Endodermal cell (in vitro differentiated cells): ENCODE data around the gene ZNF865. TPM values are rescaled to one million over a fixed set of nuclear protein-coding genes. Genes with fewer than 3 reads are reported as not detected.

Source experiments
- DNase-seq: peaks from one replicate; pipeline ENCODE4 v3.0.0-alpha.2; 2017
- H3K27ac ChIP-seq: 2 replicates; pipeline ENCODE4 v1.5.1; 2013; ENCODE audit warnings: mild to moderate bottlenecking, low read depth, low read length, moderate library complexity
- H3K27me3 ChIP-seq: 2 replicates; pipeline ENCODE4 v1.6.1; 2013; ENCODE audit warnings: mild to moderate bottlenecking, low read length, moderate library complexity; ENCODE audit not compliant: insufficient read depth, control insufficient read depth, poor library complexity, severe bottlenecking
- H3K36me3 ChIP-seq: 2 replicates; pipeline ENCODE4 v1.7.0; 2013; ENCODE audit warnings: mild to moderate bottlenecking, low read length, moderate library complexity; ENCODE audit not compliant: control insufficient read depth, insufficient read depth
- H3K4me1 ChIP-seq: one replicate; pipeline ENCODE4 v1.7.0; 2013; ENCODE audit warnings: low read length; ENCODE audit not compliant: control insufficient read depth, insufficient read depth
- H3K4me3 ChIP-seq: 2 replicates; pipeline ENCODE4 v1.5.1; 2013; ENCODE audit warnings: mild to moderate bottlenecking, low read length, moderate library complexity
- H3K9ac ChIP-seq: 2 replicates; pipeline ENCODE4 v1.6.1; 2013; ENCODE audit warnings: mild to moderate bottlenecking, low read length, moderate library complexity; ENCODE audit not compliant: poor library complexity, severe bottlenecking; ENCODE audit errors: extremely low read depth
- H3K9me3 ChIP-seq: 2 replicates; pipeline ENCODE4 v1.6.1; 2013; ENCODE audit warnings: mild to moderate bottlenecking, low read length, moderate library complexity; ENCODE audit not compliant: control insufficient read depth
- H3K27ac Mint-ChIP-seq: 2 replicates; pipeline ENCODE4 v1.8.0; 2020; ENCODE audit warnings: mixed read lengths
- H3K27me3 Mint-ChIP-seq: 2 replicates; pipeline ENCODE4 v1.8.0; 2021; ENCODE audit warnings: mild to moderate bottlenecking, mixed read lengths; ENCODE audit not compliant: insufficient read depth
- H3K36me3 Mint-ChIP-seq: 2 replicates; pipeline ENCODE4 v1.8.0; 2020; ENCODE audit warnings: low read depth, mixed read lengths
- H3K4me1 Mint-ChIP-seq: 2 replicates; pipeline ENCODE4 v1.8.0; 2020; ENCODE audit warnings: mixed read lengths
- H3K4me3 Mint-ChIP-seq: 2 replicates; pipeline ENCODE4 v1.8.0; 2020; ENCODE audit warnings: mild to moderate bottlenecking, moderate library complexity, mixed read lengths
- H3K9me3 Mint-ChIP-seq: 2 replicates; pipeline ENCODE4 v1.8.0; 2020; ENCODE audit warnings: mild to moderate bottlenecking, mixed read lengths
- CTCF ChIP-seq: fragments of 200-600 bp; sonication (generic); conservative IDR thresholded peaks from 2 replicates; pipeline ENCODE4 v1.5.0; 2021; ENCODE audit warnings: antibody characterized with exemption, mild to moderate bottlenecking
- WGBS, 2 experiments: methylation state at CpG; one replicate each; pipeline versions ENCODE4 v1.1.5 to v1.1.7; 2013; ENCODE audit warnings: missing lambda C conversion rate in 2 of 2, mixed read lengths in 1 of 2; ENCODE audit not compliant: insufficient coverage in 1 of 2, insufficient read length in 1 of 2; 5-methylcytosine and 5-hydroxymethylcytosine counted together
- total RNA-seq, 2 donors: library from RNA; stranded (reverse); fragmentation: NEBNext Ultra II Directional in 1 of 2; extraction: Animal tissue kit (Norgen Biotek cat#: 25700) in 1 of 2; gene quantifications; 2 replicates in 1 of 2; 3 replicates in 1 of 2; pipeline ENCODE4 v1.2.1, GENCODE V29; 2021

ZNF865 gene
- total RNA-seq, 2 donors from 2014 or later = 14.5 to 14.9 TPM

GRCh38 chr19:55603115-55603514, 2.3 kb upstream of the ZNF865 start:
- H3K4me3 Mint-ChIP-seq = no peak overlapping the region
- no peaks in the 10 kb centered on the region for H3K9me3 ChIP-seq
- peaks cover 3% of the 10 kb centered on the region for H3K36me3 ChIP-seq
- H3K9me3 Mint-ChIP-seq = peaks cover 4% of the 10 kb centered on the region
- no peak overlapping the region for H3K27ac Mint-ChIP-seq
- 94 to 95% methylated on average over 18 to 21 of the region's 21 CpGs for whole genome bisulfite sequencing, 2 experiments
- H3K27ac ChIP-seq = no peak overlapping the region
- peaks cover 4% of the 10 kb centered on the region for H3K4me1 ChIP-seq
- H3K9ac ChIP-seq = no peak overlapping the region
- no peak for TF ChIP-seq CTCF
- no peak for DNase-seq
- no peak overlapping the region for H3K4me3 ChIP-seq
- peaks cover 18% of the 10 kb centered on the region for H3K4me1 Mint-ChIP-seq
- no peaks in the 10 kb centered on the region for H3K27me3 ChIP-seq
- peaks cover 21% of the 10 kb centered on the region for H3K36me3 Mint-ChIP-seq
- H3K27me3 Mint-ChIP-seq = no peaks in the 10 kb centered on the region

GRCh38 chr19:55603581-55604292, 1.7 kb upstream of the ZNF865 start:
- Mint-ChIP-seq H3K27me3 (no peaks in the 10 kb centered on the region), H3K36me3 (peaks cover 22% of the 10 kb centered on the region), H3K4me3 (peak overlapping the region; percentile 91), H3K27ac (peak overlapping the region; percentile 42), H3K9me3 (peaks cover 2% of the 10 kb centered on the region), H3K4me1 (peaks cover 15% of the 10 kb centered on the region)
- Histone ChIP-seq H3K36me3 (peaks cover 6% of the 10 kb centered on the region), H3K4me3 (peak overlapping the region; percentile 87), H3K9ac (no peak overlapping the region), H3K4me1 (peaks cover 4% of the 10 kb centered on the region), H3K9me3 (no peaks in the 10 kb centered on the region), H3K27ac (no peak overlapping the region), H3K27me3 (no peaks in the 10 kb centered on the region)
- peak; percentile 81 for DNase-seq
- TF ChIP-seq CTCF = no peak
- WGBS, 2 experiments = 89 to 94% methylated on average over 18 to 22 of the region's 22 CpGs

GRCh38 chr19:55605207-55605636, 225 bp upstream of the ZNF865 start:
- 0 to 1% methylated on average over 14 to 43 of the region's 43 CpGs for WGBS, 2 experiments

More at GRCh38 chr19:55605207-55605636, 225 bp upstream of the ZNF865 start:
- Histone ChIP-seq H3K27ac (peak overlapping the region; percentile 96), H3K27me3 (no peaks in the 10 kb centered on the region), H3K4me3 (peak overlapping the region; percentile 92), H3K36me3 (peaks cover 21% of the 10 kb centered on the region), H3K4me1 (peaks cover 4% of the 10 kb centered on the region), H3K9me3 (no peaks in the 10 kb centered on the region), H3K9ac (no peak overlapping the region)
- Mint-ChIP-seq H3K9me3 (no peaks in the 10 kb centered on the region), H3K36me3 (peaks cover 30% of the 10 kb centered on the region), H3K27ac (peak overlapping the region; percentile 96), H3K4me1 (peaks cover 14% of the 10 kb centered on the region), H3K27me3 (no peaks in the 10 kb centered on the region), H3K4me3 (peak overlapping the region; percentile 91)
- TF ChIP-seq CTCF = no peak
- DNase-seq = peak; percentile 99
